Subcutaneous adipose tissue (tissue), 4 donors: Measurements from ENCODE around the gene UBASH3B. TPM values are rescaled to one million over a fixed set of nuclear protein-coding genes. Genes with fewer than 3 reads are reported as not detected.

Experiments used
- total RNA-seq, 4 donors: library from RNA; depleted of rRNA; stranded (reverse); fragments of >200 nt; gene quantifications; one replicate each; pipeline ENCODE4 v1.1.0, GENCODE V29; 2016
- TF ChIP-seq, protein P1 (sequence below): fragments of 450-650 bp; IDR thresholded peaks from one replicate; pipeline ENCODE4 v1.5.1; 2016; ENCODE audit warnings: low read depth, mild to moderate bottlenecking, control low read depth, antibody characterized with exemption, moderate library complexity

UBASH3B gene
- total RNA-seq, 4 donors from 2014 or later = 2.4 to 15.3 (median 7.1) TPM

DNA sequence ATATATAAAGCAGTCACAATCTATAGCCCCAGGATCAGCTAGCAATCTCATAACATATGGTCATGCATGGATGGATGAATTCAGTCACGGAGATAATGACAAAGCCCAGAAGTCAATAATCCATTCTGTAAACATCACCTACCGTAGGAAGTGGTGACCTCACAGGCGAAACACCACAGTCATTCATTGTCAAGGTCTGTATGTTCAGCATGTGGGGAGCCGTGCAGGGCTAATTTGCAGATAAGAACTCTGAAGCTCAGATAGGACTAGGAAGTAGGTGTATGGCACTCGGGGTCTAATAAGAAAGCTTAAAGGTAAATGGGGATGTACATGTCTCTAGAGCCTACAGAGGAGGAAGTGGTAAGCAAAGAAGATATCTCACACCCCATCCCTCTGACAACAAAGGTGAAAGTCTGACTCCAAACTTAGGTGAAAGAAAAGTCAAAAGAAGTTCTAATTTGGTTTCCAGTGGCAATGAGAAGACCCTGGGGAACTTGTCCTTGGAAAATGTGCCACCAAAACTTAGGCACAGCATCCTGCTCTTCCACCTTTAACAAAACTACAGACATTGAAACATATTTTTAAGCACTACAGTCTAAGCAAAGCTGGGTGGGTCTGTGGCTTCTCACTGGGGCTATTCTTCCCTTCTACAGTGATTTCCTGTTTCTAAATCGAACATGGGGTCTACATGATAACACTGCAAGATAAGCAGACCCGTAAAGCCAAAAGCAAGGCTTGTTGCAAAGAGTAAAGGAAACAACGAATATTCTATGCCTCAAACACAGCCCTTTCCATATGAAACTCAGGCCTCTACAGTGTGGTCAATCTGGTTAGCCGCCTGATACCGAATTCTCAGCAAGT lies 188.0 kb downstream of the UBASH3B start:
- TF ChIP-seq, protein P1, sequence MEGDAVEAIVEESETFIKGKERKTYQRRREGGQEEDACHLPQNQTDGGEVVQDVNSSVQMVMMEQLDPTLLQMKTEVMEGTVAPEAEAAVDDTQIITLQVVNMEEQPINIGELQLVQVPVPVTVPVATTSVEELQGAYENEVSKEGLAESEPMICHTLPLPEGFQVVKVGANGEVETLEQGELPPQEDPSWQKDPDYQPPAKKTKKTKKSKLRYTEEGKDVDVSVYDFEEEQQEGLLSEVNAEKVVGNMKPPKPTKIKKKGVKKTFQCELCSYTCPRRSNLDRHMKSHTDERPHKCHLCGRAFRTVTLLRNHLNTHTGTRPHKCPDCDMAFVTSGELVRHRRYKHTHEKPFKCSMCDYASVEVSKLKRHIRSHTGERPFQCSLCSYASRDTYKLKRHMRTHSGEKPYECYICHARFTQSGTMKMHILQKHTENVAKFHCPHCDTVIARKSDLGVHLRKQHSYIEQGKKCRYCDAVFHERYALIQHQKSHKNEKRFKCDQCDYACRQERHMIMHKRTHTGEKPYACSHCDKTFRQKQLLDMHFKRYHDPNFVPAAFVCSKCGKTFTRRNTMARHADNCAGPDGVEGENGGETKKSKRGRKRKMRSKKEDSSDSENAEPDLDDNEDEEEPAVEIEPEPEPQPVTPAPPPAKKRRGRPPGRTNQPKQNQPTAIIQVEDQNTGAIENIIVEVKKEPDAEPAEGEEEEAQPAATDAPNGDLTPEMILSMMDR = no peak

GRCh38 chr11:122847466-122847865 lies 191.9 kb downstream of the UBASH3B start:
- TF ChIP-seq, protein P1 = no peak

DNA sequence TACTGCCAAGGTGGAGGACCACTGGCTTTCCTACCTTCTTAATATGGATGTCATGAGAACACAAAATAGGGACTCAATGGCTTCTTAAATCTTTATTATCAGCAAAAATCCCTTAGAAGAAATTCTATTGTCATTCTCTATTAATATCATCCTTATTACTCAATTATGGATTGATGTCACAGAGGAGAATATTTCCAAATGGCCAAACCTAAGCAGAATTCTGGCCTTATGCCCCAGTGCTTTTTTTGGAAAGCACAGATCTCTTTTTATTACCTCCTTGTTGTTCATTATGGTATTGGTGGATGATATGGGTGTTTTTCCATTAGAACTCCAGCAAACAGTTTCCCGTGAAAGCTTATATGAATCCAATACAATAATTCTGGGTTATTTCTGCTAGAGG lies 192.7 kb downstream of the UBASH3B start:
- TF ChIP-seq, protein P1 = no peak

- TF ChIP-seq, protein P1 = no peak
Observed at GRCh38 chr11:122850076-122850631, 194.6 kb downstream of the UBASH3B start.

- TF ChIP-seq, protein P1 = no peak
Observed at GRCh38 chr11:122851366-122851966, 195.9 kb downstream of the UBASH3B start.

DNA sequence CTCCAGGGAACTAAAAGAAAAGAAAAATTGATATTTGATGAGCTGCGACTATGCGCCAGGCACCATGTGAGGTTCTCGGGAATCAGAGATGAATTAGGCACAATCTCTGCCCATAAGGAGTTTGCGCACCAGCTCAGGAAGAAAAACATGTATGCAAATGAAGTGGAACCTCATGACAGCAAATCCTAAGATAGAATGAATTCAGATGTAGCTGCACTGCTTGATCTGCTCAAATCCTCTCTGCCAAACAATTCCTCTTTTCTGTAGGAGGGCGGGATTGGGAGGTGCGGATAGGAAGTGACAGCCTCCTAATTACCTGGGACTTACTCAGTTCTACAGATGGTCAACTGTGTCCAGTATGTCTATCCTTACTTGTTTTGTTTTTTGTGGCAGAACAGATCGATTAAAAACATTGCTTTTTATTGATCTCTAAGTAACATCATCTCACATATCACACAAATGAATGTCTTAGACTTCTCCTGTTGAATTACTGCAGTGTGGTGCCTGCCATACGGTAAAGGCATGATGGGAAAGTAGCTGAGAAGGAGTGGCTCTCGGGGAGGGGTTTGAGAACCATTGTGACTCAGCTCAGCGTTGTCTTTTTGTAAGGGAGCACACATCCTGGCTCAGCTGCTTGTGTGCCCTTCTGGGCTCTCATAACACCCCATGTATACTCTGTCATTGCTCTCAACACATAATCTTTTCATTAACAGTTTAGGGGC lies 196.7 kb downstream of the UBASH3B start:
- TF ChIP-seq, protein P1 = no peak

GRCh38 chr11:122852796-122853160 lies 197.3 kb downstream of the UBASH3B start:
- TF ChIP-seq, protein P1 = no peak
